GM11168 (cell line): ENCODE measurements around the gene SMLR1.

Source experiments
- in situ Hi-C: fragments of 300-500 bp; cut with MboI; formaldehyde crosslinking; loops from one replicate; pipeline ENCODE4 v1.12.0; 2022; ENCODE audit warnings: low sequenced_read_pairs; ENCODE audit not compliant: unreplicated experiment

Gene SMLR1

GRCh38 chr6:130879826-130880225, 52.6 kb downstream of the SMLR1 start:
- in situ Hi-C loops, result loop anchor here (5.0 to 25.0 kb wide), 2 partner anchors 237 to 657 kb away; no protein-coding TSS in a partner anchor

GRCh38 chr6:130882370-130882769, 55.2 kb downstream of the SMLR1 start:
- in situ Hi-C loops, result loop anchor here (5.0 to 25.0 kb wide), 2 partner anchors 235 to 655 kb away; no protein-coding TSS in a partner anchor

GRCh38 chr6:130885392-130886192, 58.4 kb downstream of the SMLR1 start:
- in situ Hi-C loops, result loop anchor here (25.0 kb wide), 1 partner anchor 652 kb away; no protein-coding TSS in a partner anchor
